Neural progenitor cell (in vitro differentiated cells): ENCODE measurements around the gene HCCS. TPM values are rescaled to one million over a fixed set of nuclear protein-coding genes. Genes with fewer than 3 reads are reported as not detected.

Source experiments
- DNase-seq: peaks from one replicate; pipeline ENCODE4 v3.0.0-alpha.2; 2016; ENCODE audit warnings: low spot score
- H2AFZ ChIP-seq: fragments of 200-600 bp; sonication (generic); replicated peaks from 2 replicates; pipeline ENCODE4 v1.6.1; 2016; ENCODE audit warnings: antibody characterized with exemption
- H3F3A ChIP-seq: fragments of 200-600 bp; sonication (generic); 2 replicates; pipeline ENCODE4 v1.6.1; 2016; ENCODE audit warnings: antibody characterized with exemption, low read depth
- H3K27ac ChIP-seq: fragments of 200-600 bp; sonication (generic); 2 replicates; pipeline ENCODE4 v1.5.1; 2016; ENCODE audit warnings: mild to moderate bottlenecking
- H3K27me3 ChIP-seq: fragments of 200-600 bp; sonication (generic); 2 replicates; pipeline ENCODE4 v1.6.1; 2016; ENCODE audit warnings: mild to moderate bottlenecking, moderate library complexity
- H3K36me3 ChIP-seq: fragments of 200-600 bp; sonication (generic); 2 replicates; pipeline ENCODE4 v1.5.1; 2016
- H3K4me1 ChIP-seq: fragments of 200-600 bp; sonication (generic); 2 replicates; pipeline ENCODE4 v1.6.1; 2016; ENCODE audit warnings: mixed run types
- H3K4me2 ChIP-seq: fragments of 200-600 bp; sonication (generic); 2 replicates; pipeline ENCODE4 v1.6.1; 2016
- H3K4me3 ChIP-seq: fragments of 200-600 bp; sonication (generic); 2 replicates; pipeline ENCODE4 v1.5.1; 2016
- H3K79me2 ChIP-seq: fragments of 200-600 bp; sonication (generic); 2 replicates; pipeline ENCODE4 v1.6.1; 2016; ENCODE audit warnings: low read depth
- H3K9ac ChIP-seq: fragments of 200-600 bp; sonication (generic); 2 replicates; pipeline ENCODE4 v1.6.1; 2016
- H3K9me3 ChIP-seq: fragments of 200-600 bp; sonication (generic); 2 replicates; pipeline ENCODE4 v1.5.1; 2016; ENCODE audit warnings: low read depth
- H4K20me1 ChIP-seq: fragments of 200-600 bp; sonication (generic); 2 replicates; pipeline ENCODE4 v1.6.1; 2016; ENCODE audit warnings: low read depth
- H3K27ac Mint-ChIP-seq: 3 replicates; pipeline ENCODE4 v1.8.0; 2021; ENCODE audit warnings: mixed read lengths
- H3K27me3 Mint-ChIP-seq: 2 replicates; pipeline ENCODE4 v1.8.0; 2022; ENCODE audit warnings: low read depth, mild to moderate bottlenecking, inconsistent platforms, moderate library complexity, mixed read lengths; ENCODE audit not compliant: insufficient read depth
- H3K36me3 Mint-ChIP-seq: 3 replicates; pipeline ENCODE4 v1.8.0; 2021; ENCODE audit warnings: mixed read lengths
- H3K4me1 Mint-ChIP-seq: 3 replicates; pipeline ENCODE4 v1.8.0; 2021; ENCODE audit warnings: mixed read lengths
- H3K4me3 Mint-ChIP-seq: 3 replicates; pipeline ENCODE4 v1.8.0; 2021; ENCODE audit warnings: mild to moderate bottlenecking, moderate library complexity, mixed read lengths
- H3K9me3 Mint-ChIP-seq: 3 replicates; pipeline ENCODE4 v1.8.0; 2020; ENCODE audit warnings: mixed read lengths
- CTCF ChIP-seq: fragments of 200-600 bp; sonication (generic); IDR thresholded peaks from 2 replicates; pipeline ENCODE4 v1.5.1; 2017; ENCODE audit warnings: antibody characterized with exemption, mild to moderate bottlenecking
- EZH2 ChIP-seq: fragments of 200-600 bp; sonication (generic); IDR thresholded peaks from 2 replicates; pipeline ENCODE4 v1.6.1; 2017; ENCODE audit warnings: antibody characterized with exemption, mild to moderate bottlenecking, moderate library complexity
- EZH2phosphoT487 ChIP-seq: fragments of 200-600 bp; sonication (generic); IDR thresholded peaks from 2 replicates; pipeline ENCODE4 v1.6.1; 2017; ENCODE audit warnings: antibody characterized with exemption
- total RNA-seq: library from RNA; depleted of rRNA; stranded (reverse); fragments of >200 nt; gene quantifications from 2 replicates; pipeline ENCODE4 v1.2.3, GENCODE V29; 2015; ENCODE audit warnings: low replicate concordance

The HCCS gene
- total RNA-seq, 1 donor from 2014 or later = 19.8 TPM

GRCh38 chrX:11081511-11081910 lies 29.6 kb upstream of the HCCS start:
- no peaks in the 10 kb centered on the region for H3F3A ChIP-seq
- H3K27ac Mint-ChIP-seq = no peak overlapping the region
- H3K9me3 ChIP-seq = peaks cover 2% of the 10 kb centered on the region
- peaks cover 8% of the 10 kb centered on the region for H3K9me3 Mint-ChIP-seq
- H3K4me3 Mint-ChIP-seq = no peak overlapping the region
- H3K27me3 Mint-ChIP-seq = no peaks in the 10 kb centered on the region
- H3K4me1 ChIP-seq = no peaks in the 10 kb centered on the region
- H3K4me1 Mint-ChIP-seq = peaks cover 2% of the 10 kb centered on the region
- no peak overlapping the region for H2AFZ ChIP-seq
- H3K27me3 ChIP-seq = no peaks in the 10 kb centered on the region
- H3K4me2 ChIP-seq = no peak overlapping the region
- H3K4me3 ChIP-seq = no peak overlapping the region
- no peaks in the 10 kb centered on the region for H3K79me2 ChIP-seq
- H4K20me1 ChIP-seq = no peaks in the 10 kb centered on the region
- H3K36me3 ChIP-seq = no peaks in the 10 kb centered on the region
- H3K36me3 Mint-ChIP-seq = no peaks in the 10 kb centered on the region
- DNase-seq = no peak
- TF ChIP-seq EZH2 = no peak
- TF ChIP-seq EZH2phosphoT487 = no peak
- TF ChIP-seq CTCF = no peak
- no peak overlapping the region for H3K9ac ChIP-seq
- H3K27ac ChIP-seq = no peak overlapping the region

GRCh38 chrX:11085305-11085704 lies 25.8 kb upstream of the HCCS start:
- H3K4me1 Mint-ChIP-seq = peaks cover 2% of the 10 kb centered on the region
- H3K4me3 ChIP-seq = no peak overlapping the region
- peaks cover 8% of the 10 kb centered on the region for H3K9me3 ChIP-seq
- H3F3A ChIP-seq = no peaks in the 10 kb centered on the region
- H3K36me3 ChIP-seq = no peaks in the 10 kb centered on the region
- H3K79me2 ChIP-seq = no peaks in the 10 kb centered on the region
- no peak overlapping the region for H3K4me2 ChIP-seq
- H3K4me1 ChIP-seq = no peaks in the 10 kb centered on the region
- no peaks in the 10 kb centered on the region for H3K27me3 ChIP-seq
- no peaks in the 10 kb centered on the region for H3K27me3 Mint-ChIP-seq
- H2AFZ ChIP-seq = no peak overlapping the region
- peaks cover 17% of the 10 kb centered on the region for H3K9me3 Mint-ChIP-seq
- no peak for TF ChIP-seq EZH2phosphoT487
- TF ChIP-seq EZH2 = no peak
- TF ChIP-seq CTCF = no peak
- no peak overlapping the region for H3K9ac ChIP-seq
- H4K20me1 ChIP-seq = no peaks in the 10 kb centered on the region
- no peak overlapping the region for H3K27ac Mint-ChIP-seq
- H3K36me3 Mint-ChIP-seq = peaks cover under 1% of the 10 kb centered on the region
- H3K27ac ChIP-seq = no peak overlapping the region
- no peak overlapping the region for H3K4me3 Mint-ChIP-seq
- no peak for DNase-seq

GRCh38 chrX:11089802-11090201 lies 21.3 kb upstream of the HCCS start:
- Histone ChIP-seq H3K4me1 (no peaks in the 10 kb centered on the region), H4K20me1 (no peaks in the 10 kb centered on the region), H3F3A (no peaks in the 10 kb centered on the region), H3K4me2 (no peak overlapping the region), H3K9me3 (peaks cover 6% of the 10 kb centered on the region), H3K9ac (no peak overlapping the region), H3K27ac (no peak overlapping the region), H3K27me3 (no peaks in the 10 kb centered on the region), H3K4me3 (no peak overlapping the region), H3K36me3 (no peaks in the 10 kb centered on the region), H3K79me2 (no peaks in the 10 kb centered on the region), H2AFZ (no peak overlapping the region)
- H3K27ac Mint-ChIP-seq = no peak overlapping the region
- TF ChIP-seq CTCF (no peak), EZH2 (no peak), EZH2phosphoT487 (no peak)
- peaks cover 25% of the 10 kb centered on the region for H3K9me3 Mint-ChIP-seq
- no peaks in the 10 kb centered on the region for H3K4me1 Mint-ChIP-seq
- DNase-seq = no peak
- H3K36me3 Mint-ChIP-seq = peaks cover 2% of the 10 kb centered on the region
- H3K4me3 Mint-ChIP-seq = no peak overlapping the region
- no peaks in the 10 kb centered on the region for H3K27me3 Mint-ChIP-seq

- Histone ChIP-seq H3K4me2 (no peak overlapping the region), H2AFZ (no peak overlapping the region), H3K4me3 (no peak overlapping the region), H3K9me3 (no peaks in the 10 kb centered on the region), H3K9ac (no peak overlapping the region), H3K36me3 (no peaks in the 10 kb centered on the region), H3K27ac (no peak overlapping the region), H3F3A (no peaks in the 10 kb centered on the region), H3K4me1 (no peaks in the 10 kb centered on the region), H4K20me1 (no peaks in the 10 kb centered on the region), H3K27me3 (no peaks in the 10 kb centered on the region), H3K79me2 (no peaks in the 10 kb centered on the region)
- H3K9me3 Mint-ChIP-seq = peaks cover 6% of the 10 kb centered on the region
- H3K4me1 Mint-ChIP-seq = peaks cover 17% of the 10 kb centered on the region
- H3K27me3 Mint-ChIP-seq = peaks cover 3% of the 10 kb centered on the region
- DNase-seq = no peak
- no peak overlapping the region for H3K4me3 Mint-ChIP-seq
- TF ChIP-seq EZH2phosphoT487 (no peak), EZH2 (no peak), CTCF (no peak)
- H3K27ac Mint-ChIP-seq = no peak overlapping the region
- H3K36me3 Mint-ChIP-seq = peaks cover 3% of the 10 kb centered on the region
Observed at GRCh38 chrX:11097933-11098332, 13.2 kb upstream of the HCCS start.
